ENCODE results near the gene CYBC1. TPM values are rescaled to one million over a fixed set of nuclear protein-coding genes. Genes with fewer than 3 reads are reported as not detected.
"Not testable (repeated sequence)": the region's sequence is repeated elsewhere in the genome, so short reads cannot be mapped to it uniquely, and the experiment has no call there.

The CYBC1 gene
- total RNA-seq, 1 donor, result 200 TPM

- DNase-seq (ENCODE audit: low read depth in 2 of 3, low spot score in 2 of 3), result no peak
These were observed 14.7 kb downstream of the CYBC1 start for GRCh38 chr17:82435601-82436583.

- DNase-seq (ENCODE audit: low read depth in 2 of 3, low spot score in 2 of 3), result no peak
These were observed 15.4 kb downstream of the CYBC1 start for GRCh38 chr17:82435103-82435502.

- DNase-seq (ENCODE audit: low read depth in 2 of 3, low spot score in 2 of 3), result peak in 1 of 3 donors; percentile 48
These were observed 16.4 kb downstream of the CYBC1 start for GRCh38 chr17:82434216-82434565.

- DNase-seq (ENCODE audit: low read depth in 2 of 3, low spot score in 2 of 3), result no peak
These were observed 16.9 kb downstream of the CYBC1 start for GRCh38 chr17:82433560-82434215.

- DNase-seq (ENCODE audit: low read depth in 2 of 3, low spot score in 2 of 3), result no peak
These were observed 18.5 kb downstream of the CYBC1 start for GRCh38 chr17:82432017-82432416.

- DNase-seq (ENCODE audit: low read depth in 2 of 3, low spot score in 2 of 3), result no peak
These were observed 20.7 kb downstream of the CYBC1 start for GRCh38 chr17:82429824-82430223.

- no peak for DNase-seq (ENCODE audit: low read depth in 2 of 3, low spot score in 2 of 3)
These were observed 22.0 kb downstream of the CYBC1 start for GRCh38 chr17:82428546-82428945.

- DNase-seq (ENCODE audit: low read depth in 2 of 3, low spot score in 2 of 3), result no peak
These were observed 25.7 kb downstream of the CYBC1 start for GRCh38 chr17:82424863-82425159.

GRCh38 chr17:82424001-82424862 lies 26.3 kb downstream of the CYBC1 start:
- peak in 2 of 3 donors; percentile 49 to 76 for DNase-seq (ENCODE audit: low read depth in 2 of 3, low spot score in 2 of 3)

- DNase-seq (ENCODE audit: low read depth in 2 of 3, low spot score in 2 of 3), result peak in 2 of 3 donors; percentile 28 to 51
These were observed 31.0 kb downstream of the CYBC1 start for GRCh38 chr17:82419540-82419939.

GRCh38 chr17:82418001-82418986 lies 32.3 kb downstream of the CYBC1 start, which contains the start of the genes HEXD and OGFOD3:
HEXD (plus strand) TSS chr17:82418347; CDS start chr17:82419800, 1,453 bp downstream.
OGFOD3 (minus strand) TSS chr17:82418586; CDS start chr17:82418485, 101 bp downstream.
- DNase-seq (ENCODE audit: low read depth in 2 of 3, low spot score in 2 of 3), result peak; percentile 88

GRCh38 chr17:82416771-82417170 lies 33.8 kb downstream of the CYBC1 start:
- DNase-seq (ENCODE audit: low read depth in 2 of 3, low spot score in 2 of 3), result peak in 1 of 3 donors; percentile 25

GRCh38 chr17:82416264-82416663 lies 34.3 kb downstream of the CYBC1 start:
- DNase-seq (ENCODE audit: low read depth in 2 of 3, low spot score in 2 of 3), result no peak

- no peak for DNase-seq (ENCODE audit: low read depth in 2 of 3, low spot score in 2 of 3)
These were observed 34.8 kb downstream of the CYBC1 start for GRCh38 chr17:82415786-82416185.

- no peak for DNase-seq (ENCODE audit: low read depth in 2 of 3, low spot score in 2 of 3)
These were observed 35.2 kb downstream of the CYBC1 start for GRCh38 chr17:82415336-82415735.

- peak; percentile 46 to 84 (median 65) for DNase-seq (ENCODE audit: low read depth in 2 of 3, low spot score in 2 of 3)
These were observed 35.8 kb downstream of the CYBC1 start for GRCh38 chr17:82414548-82415281.

GRCh38 chr17:82412535-82413520 lies 37.7 kb downstream of the CYBC1 start:
- DNase-seq (ENCODE audit: low read depth in 2 of 3, low spot score in 2 of 3), result no peak

GRCh38 chr17:82412081-82412480 lies 38.5 kb downstream of the CYBC1 start:
- not testable (repeated sequence) for DNase-seq (ENCODE audit: low read depth in 2 of 3, low spot score in 2 of 3)

Measured in hematopoietic multipotent progenitor cell (in vitro differentiated cells).